Left lobe of liver (tissue), 2 donors: ENCODE measurements around the gene CENPV. TPM values are rescaled to one million over a fixed set of nuclear protein-coding genes. Genes with fewer than 3 reads are reported as not detected.
"Not testable (repeated sequence)": the region's sequence is repeated elsewhere in the genome, so short reads cannot be mapped to it uniquely, and the experiment has no call there.

ENCODE experiments used
- ATAC-seq: fragments of 200-7000 bp; cut with Tn5 transposase; one replicate; pipeline ENCODE4 v1.9.1; 2020; ENCODE audit warnings: mild to moderate bottlenecking, moderate library complexity
- DNase-seq: peaks from one replicate; pipeline ENCODE4 v3.0.0-alpha.2; 2020; ENCODE audit warnings: low spot score
- total RNA-seq: library from RNA; stranded (reverse); gene quantifications from one replicate; pipeline ENCODE4 v1.2.1, GENCODE V29; 2021
- donor health status: DM: no; HTN: no; CAD: no; lungs with moderate emphysema.
- donor health status: DM: no; HTN: yes; CAD: no.

The CENPV gene
- total RNA-seq, 1 donor from 2014 or later, result 22.8 TPM

GRCh38 chr17:16319969-16320368 lies 33.3 kb downstream of the CENPV start:
- ATAC-seq (no peak), DNase-seq (no peak)

GRCh38 chr17:16314859-16315258 lies 38.4 kb downstream of the CENPV start:
- DNase-seq (no peak), ATAC-seq (no peak)

- no peak for DNase-seq
- ATAC-seq, result no peak
Measured at GRCh38 chr17:16314189-16314588, 39.1 kb downstream of the CENPV start.

- ATAC-seq, result peak; percentile 96
Measured at GRCh38 chr17:16313139-16314090, 39.9 kb downstream of the CENPV start.

GRCh38 chr17:16312061-16312460 lies 41.2 kb downstream of the CENPV start:
- not testable (repeated sequence) for ATAC-seq, DNase-seq

More at GRCh38 chr17:16313139-16314090, 39.9 kb downstream of the CENPV start:
- peak; percentile 72 for DNase-seq

- DNase-seq (no peak), ATAC-seq (no peak)
Measured at GRCh38 chr17:16306211-16306610, 47.1 kb downstream of the CENPV start.

- peak; percentile 81 for ATAC-seq
- no peak for DNase-seq
Measured at GRCh38 chr17:16304830-16305229, 48.4 kb downstream of the CENPV start.

- DNase-seq (no peak), ATAC-seq (no peak)
Measured at GRCh38 chr17:16302856-16303255, 50.4 kb downstream of the CENPV start.

GRCh38 chr17:16301963-16302855 lies 51.1 kb downstream of the CENPV start:
- ATAC-seq (no peak), DNase-seq (no peak)

GRCh38 chr17:16300554-16300953 lies 52.7 kb downstream of the CENPV start:
- ATAC-seq, result no peak
- no peak for DNase-seq

- ATAC-seq (peak; percentile 77), DNase-seq (peak; percentile 88)
Measured at GRCh38 chr17:16298140-16298662, 55.1 kb downstream of the CENPV start.

- peak; percentile 61 for ATAC-seq
- peak; percentile 62 for DNase-seq
Measured at GRCh38 chr17:16297367-16298139, 55.7 kb downstream of the CENPV start.

GRCh38 chr17:16296072-16296471 lies 57.2 kb downstream of the CENPV start:
- not testable (repeated sequence) for DNase-seq, ATAC-seq

- DNase-seq (no peak), ATAC-seq (peak; percentile 32)
Measured at GRCh38 chr17:16294560-16294959, 58.7 kb downstream of the CENPV start.

GRCh38 chr17:16293931-16294330 lies 59.3 kb downstream of the CENPV start:
- ATAC-seq, result no peak
- DNase-seq, result no peak

Other genes starting within 250 kb of the CENPV start
- gene NCOR1, start 137.9 kb downstream of the CENPV start, total RNA-seq, result 58.1 TPM
- 18.5 TPM for gene PIGL, start 136.3 kb downstream of the CENPV start, total RNA-seq
- 1,692 TPM for gene UBB, start 27.6 kb upstream of the CENPV start, total RNA-seq
- gene TRPV2, start 62.1 kb upstream of the CENPV start, total RNA-seq, result 3.1 TPM
- 0.13 TPM for gene LRRC75A, start 138.7 kb upstream of the CENPV start, total RNA-seq
- gene ZNF287, start 215.7 kb upstream of the CENPV start, total RNA-seq, result 0.25 TPM